MM.1S (cell line): ENCODE measurements around the gene RSU1.

Experiments
- EZH2 ChIP-seq: fragments of 300-600 bp; sonication (generic); optimal IDR thresholded peaks from 2 replicates; pipeline ENCODE3; 2017; ENCODE audit warnings: low read depth, mild to moderate bottlenecking, antibody characterized with exemption, low read length, mixed read lengths
- EZH2phosphoT487 ChIP-seq: fragments of 300-600 bp; sonication (generic); IDR thresholded peaks from 2 replicates; pipeline ENCODE4 v1.6.1; 2018; ENCODE audit warnings: antibody characterized with exemption, low read length
- TF ChIP-seq, protein P1 (sequence below): fragments of 300-600 bp; sonication (generic); IDR thresholded peaks from 2 replicates; pipeline ENCODE4 v1.5.1; 2016; ENCODE audit warnings: antibody characterized with exemption, low read length, mixed read lengths

DNA sequence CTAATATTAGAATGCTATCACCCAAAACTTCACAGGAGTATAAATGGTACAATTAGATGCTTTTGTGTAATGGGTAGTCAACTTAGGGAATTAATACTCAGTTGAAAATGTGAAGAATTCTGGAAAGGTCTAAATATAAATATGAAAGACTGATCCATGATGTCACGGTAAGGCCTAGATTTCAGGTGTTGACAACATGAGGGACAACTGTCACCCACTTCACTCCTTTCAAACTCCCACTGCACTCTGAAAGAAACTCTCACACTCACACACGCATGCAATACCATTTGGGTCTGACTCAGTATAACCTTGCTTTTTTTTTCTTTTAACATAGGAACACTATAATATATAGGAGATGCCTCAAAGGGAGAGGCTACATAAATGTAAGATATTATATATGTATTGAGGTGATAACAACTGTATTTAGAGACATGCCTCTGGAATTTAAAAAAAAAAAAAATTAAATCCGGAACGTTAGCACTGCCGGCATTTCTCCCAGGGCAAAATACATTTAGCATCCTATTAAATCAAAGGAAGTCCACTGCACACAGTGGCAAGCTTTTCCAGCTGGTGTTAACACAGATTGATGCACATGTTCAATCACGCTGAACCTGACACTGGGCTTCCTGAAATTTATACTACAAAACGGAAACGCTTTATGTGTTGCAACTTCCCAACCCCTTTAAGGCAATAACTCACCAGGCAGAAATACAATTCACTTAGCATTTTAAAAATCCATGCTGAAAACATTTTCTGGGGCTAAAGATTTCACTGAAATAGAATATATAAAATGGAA, 74.9 kb downstream of the RSU1 start:
- TF ChIP-seq, protein P1, sequence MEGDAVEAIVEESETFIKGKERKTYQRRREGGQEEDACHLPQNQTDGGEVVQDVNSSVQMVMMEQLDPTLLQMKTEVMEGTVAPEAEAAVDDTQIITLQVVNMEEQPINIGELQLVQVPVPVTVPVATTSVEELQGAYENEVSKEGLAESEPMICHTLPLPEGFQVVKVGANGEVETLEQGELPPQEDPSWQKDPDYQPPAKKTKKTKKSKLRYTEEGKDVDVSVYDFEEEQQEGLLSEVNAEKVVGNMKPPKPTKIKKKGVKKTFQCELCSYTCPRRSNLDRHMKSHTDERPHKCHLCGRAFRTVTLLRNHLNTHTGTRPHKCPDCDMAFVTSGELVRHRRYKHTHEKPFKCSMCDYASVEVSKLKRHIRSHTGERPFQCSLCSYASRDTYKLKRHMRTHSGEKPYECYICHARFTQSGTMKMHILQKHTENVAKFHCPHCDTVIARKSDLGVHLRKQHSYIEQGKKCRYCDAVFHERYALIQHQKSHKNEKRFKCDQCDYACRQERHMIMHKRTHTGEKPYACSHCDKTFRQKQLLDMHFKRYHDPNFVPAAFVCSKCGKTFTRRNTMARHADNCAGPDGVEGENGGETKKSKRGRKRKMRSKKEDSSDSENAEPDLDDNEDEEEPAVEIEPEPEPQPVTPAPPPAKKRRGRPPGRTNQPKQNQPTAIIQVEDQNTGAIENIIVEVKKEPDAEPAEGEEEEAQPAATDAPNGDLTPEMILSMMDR = no peak
- no peak for TF ChIP-seq EZH2phosphoT487
- no peak for TF ChIP-seq EZH2
